ENCODE measurements around the gene PCLO. TPM values are rescaled to one million over a fixed set of nuclear protein-coding genes. Genes with fewer than 3 reads are reported as not detected.

Gene PCLO
- total RNA-seq, 1 experiment from 2014 or later = 3.1 TPM

GRCh38 chr7:83119494-83119893 lies 43.2 kb downstream of the PCLO start:
- no peak for TF ChIP-seq CTCF (conservative IDR thresholded peaks at IDR 0.05)
- H3K14ac ChIP-seq (ENCODE audit: insufficient read depth, low read length) = no peak overlapping the region; the same call in 1 of the 2 replicates
- DNase-seq = no peak
- H3K27me3 ChIP-seq (ENCODE audit: insufficient read depth, low read length) = no peaks in the 10 kb centered on the region
- H3K4me1 ChIP-seq (ENCODE audit: insufficient read depth, low read length) = peaks cover 11% of the 10 kb centered on the region; the same call in 1 of the 2 replicates
- no peak overlapping the region for H3K23ac ChIP-seq (ENCODE audit: insufficient read length, low read depth, low read length)
- no peak overlapping the region for H2AFZ ChIP-seq (ENCODE audit: low read length)
- peaks cover 14 to 19% of the 10 kb centered on the region in 2 experiments for H3K4me1 Mint-ChIP-seq
- no peak overlapping the region for H3K9ac ChIP-seq (ENCODE audit: extremely low read depth, insufficient read length, low read length)
- H4K91ac ChIP-seq (ENCODE audit: insufficient read length, low read depth, low read length) = no peak overlapping the region
- H3K27me3 Mint-ChIP-seq (ENCODE audit: low read depth) = no peaks in the 10 kb centered on the region
- H2BK12ac ChIP-seq (ENCODE audit: insufficient read length, low read depth, low read length) = no peak overlapping the region
- H3K23me2 ChIP-seq (ENCODE audit: insufficient read length, low read depth, low read length, poor library complexity, severe bottlenecking) = no peaks in the 10 kb centered on the region
- no peak overlapping the region for H3K18ac ChIP-seq (ENCODE audit: insufficient read length, low read depth, low read length)
- no peak overlapping the region for H2BK5ac ChIP-seq (ENCODE audit: insufficient read length, low read length)
- H3K9me3 ChIP-seq (ENCODE audit: control insufficient read depth, low read depth, low read length) = no peaks in the 10 kb centered on the region
- no peak overlapping the region for H3K56ac ChIP-seq (ENCODE audit: insufficient read length, low read depth, low read length)
- H4K20me1 ChIP-seq (ENCODE audit: control insufficient read depth, insufficient read depth, insufficient read length) = no peaks in the 10 kb centered on the region
- H3K4ac ChIP-seq (ENCODE audit: low read depth, low read length) = no peak overlapping the region
- no peak overlapping the region for H4K5ac ChIP-seq (ENCODE audit: insufficient read length, low read depth, low read length)
- no peak overlapping the region for H3K4me2 ChIP-seq (ENCODE audit: insufficient read depth, insufficient read length, low read length)
- no CpG with 5 or more reads among the region's 2 CpGs for whole genome bisulfite sequencing (ENCODE audit: extremely low coverage, insufficient read length, low lambda C conversion rate)
- H3K79me1 ChIP-seq (ENCODE audit: insufficient read depth, low read depth, low read length, poor library complexity, severe bottlenecking) = no peaks in the 10 kb centered on the region
- H2BK15ac ChIP-seq (ENCODE audit: low read depth, low read length) = no peak overlapping the region
- no peak overlapping the region for H4K8ac ChIP-seq (replicated peaks; ENCODE audit: insufficient read length, low read depth, low read length)
- no peak overlapping the region for H3K27ac Mint-ChIP-seq
- H2BK20ac ChIP-seq (ENCODE audit: low read depth, low read length, poor library complexity, severe bottlenecking) = no peak overlapping the region
- no peaks in the 10 kb centered on the region for H3K79me2 ChIP-seq (ENCODE audit: insufficient read depth, low read length)
- H3K36me3 Mint-ChIP-seq (ENCODE audit: insufficient read depth in 1 of 3, low read depth in 3 of 3) = peaks cover 11 to 34% (median 26%) of the 10 kb centered on the region in 3 experiments
- H2AK5ac ChIP-seq (ENCODE audit: insufficient read length, low read length) = no peak overlapping the region
- peaks cover 29 to 32% of the 10 kb centered on the region in 2 experiments for H3K9me3 Mint-ChIP-seq
- no peak overlapping the region for H3K27ac ChIP-seq (ENCODE audit: insufficient read length, low read depth, low read length)
- no peak overlapping the region for H3K4me3 Mint-ChIP-seq
- no peak overlapping the region for H3T11ph ChIP-seq (ENCODE audit: low read length)
- no peak overlapping the region for H2BK120ac ChIP-seq (ENCODE audit: low read depth, low read length, poor library complexity, severe bottlenecking)
